GM23248 (cell line): Measurements from ENCODE around the gene EDAR.

Experiments used
- EZH2 ChIP-seq: fragments of 200-600 bp; sonication (generic); IDR thresholded peaks from 2 replicates; pipeline ENCODE4 v1.6.1; 2018; ENCODE audit warnings: antibody characterized with exemption, mild to moderate bottlenecking; ENCODE audit not compliant: insufficient read depth, poor library complexity, severe bottlenecking
- EZH2phosphoT487 ChIP-seq: fragments of 200-600 bp; sonication (generic); IDR thresholded peaks from 2 replicates; pipeline ENCODE4 v1.6.1; 2018; ENCODE audit warnings: antibody characterized with exemption, moderate library complexity, mild to moderate bottlenecking, low read depth; ENCODE audit not compliant: insufficient read depth

DNA sequence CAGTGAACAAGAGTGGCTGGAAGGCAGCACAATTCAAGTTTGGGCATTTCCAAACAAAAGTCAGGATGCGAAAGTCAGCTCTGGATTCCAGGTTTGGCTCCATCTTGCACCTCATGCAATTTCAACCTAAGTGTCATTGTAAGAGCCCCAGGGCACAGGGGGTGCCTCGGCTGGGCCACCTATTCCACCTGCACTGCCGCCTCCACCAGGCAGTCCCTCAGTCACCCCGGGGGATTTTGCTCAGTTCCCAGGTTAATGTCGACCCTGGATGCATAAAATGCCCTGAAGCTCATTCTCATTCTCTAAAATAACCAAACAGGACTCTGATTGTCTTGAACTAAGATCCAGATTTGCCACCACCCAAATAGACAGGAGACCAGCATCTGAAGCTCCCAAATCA, 77.6 kb downstream of the EDAR start:
- TF ChIP-seq EZH2phosphoT487 (no peak), EZH2 (no peak)
